ENCODE results near the gene TBC1D16.

Gene TBC1D16

GRCh38 chr17:80035687-80035936, at the start of gene TBC1D16:
Gene TBC1D16 (minus strand): TSS chr17:80035872. CDS start chr17:80013547, 22,325 bp downstream.
- no peak for DNase-seq

- DNase-seq = no peak
Measured at GRCh38 chr17:80084773-80085172, 49.1 kb upstream of the TBC1D16 start.

- no peak for DNase-seq
Measured at GRCh38 chr17:80083136-80083661, 47.5 kb upstream of the TBC1D16 start.

GRCh38 chr17:80082403-80083135, 46.9 kb upstream of the TBC1D16 start:
- DNase-seq = peak; percentile 54

- no peak for DNase-seq
Measured at GRCh38 chr17:80081596-80081995, 45.9 kb upstream of the TBC1D16 start.

- DNase-seq = no peak
Measured at GRCh38 chr17:80080081-80080480, 44.4 kb upstream of the TBC1D16 start.

GRCh38 chr17:80072410-80072809, 36.7 kb upstream of the TBC1D16 start:
- no peak for DNase-seq

GRCh38 chr17:80071116-80071841, 35.6 kb upstream of the TBC1D16 start:
- no peak for DNase-seq

- no peak for DNase-seq
Measured at GRCh38 chr17:80070375-80071115, 34.9 kb upstream of the TBC1D16 start.

GRCh38 chr17:80068301-80069222, 32.9 kb upstream of the TBC1D16 start:
- no peak for DNase-seq

- DNase-seq = no peak
Measured at GRCh38 chr17:80067393-80067986, 31.8 kb upstream of the TBC1D16 start.

- DNase-seq = no peak
Measured at GRCh38 chr17:80065478-80066170, 30.0 kb upstream of the TBC1D16 start.

GRCh38 chr17:80064696-80065095, 29.0 kb upstream of the TBC1D16 start:
- DNase-seq = no peak

GRCh38 chr17:80063830-80064585, 28.3 kb upstream of the TBC1D16 start:
- DNase-seq = no peak

- DNase-seq = no peak
Measured at GRCh38 chr17:80061421-80061820, 25.7 kb upstream of the TBC1D16 start.

- DNase-seq = no peak
Measured at GRCh38 chr17:80060644-80061043, 25.0 kb upstream of the TBC1D16 start.

GRCh38 chr17:80058311-80058955, 22.8 kb upstream of the TBC1D16 start:
- no peak for DNase-seq

GRCh38 chr17:80055597-80055996, 19.9 kb upstream of the TBC1D16 start:
- DNase-seq = no peak

- DNase-seq = no peak
Measured at GRCh38 chr17:80053102-80053501, 17.4 kb upstream of the TBC1D16 start.

- DNase-seq = no peak
Measured at GRCh38 chr17:80051681-80052080, 16.0 kb upstream of the TBC1D16 start.

Data from stimulated activated CD4-positive, alpha-beta T cell treated with anti-CD3 and anti-CD28 coated beads, Interleukin-1b, Interleukin-23, amount 100 ng/mL, for 48 hours (primary cell).